K562 (cell line): ENCODE measurements around the gene PLEKHA6.

Experiments
- CHD1 ChIP-seq: fragments of 200-600 bp; sonication (generic); IDR thresholded peaks from one replicate; pipeline ENCODE4 v1.6.1; 2012; ENCODE audit warnings: mild to moderate bottlenecking, moderate library complexity, low read length, inconsistent platforms
- FOXK1 ChIP-seq: sonication (generic); formaldehyde crosslinking; IDR thresholded peaks from 2 replicates; pipeline ENCODE4 v1.8.0; 2022; ENCODE audit warnings: missing genetic modification reagents, mild to moderate bottlenecking, borderline replicate concordance
- NFYB ChIP-seq: IDR thresholded peaks from 2 replicates; pipeline ENCODE4 v1.6.1; 2011; ENCODE audit warnings: mild to moderate bottlenecking, moderate library complexity; ENCODE audit not compliant: insufficient read length; ENCODE audit errors: extremely low read depth
- ZEB2 ChIP-seq: fragments of 450-650 bp; IDR thresholded peaks from 2 replicates; pipeline ENCODE4 v1.6.1; 2016
- TF ChIP-seq, protein P1 (sequence below), 3 experiments: IDR thresholded peaks in 2 of 3; conservative IDR thresholded peaks in 1 of 3; 2 replicates each; pipeline ENCODE4 v1.5.1; 2011 to 2012; ENCODE audit warnings: low read length in 3 of 3, mild to moderate bottlenecking in 3 of 3, control low read depth in 2 of 3, improper control_type of control experiment in 1 of 3, inconsistent platforms in 1 of 3, low read depth in 1 of 3, mixed read lengths in 1 of 3, moderate library complexity in 1 of 3; ENCODE audit not compliant: insufficient read depth in 2 of 3

DNA sequence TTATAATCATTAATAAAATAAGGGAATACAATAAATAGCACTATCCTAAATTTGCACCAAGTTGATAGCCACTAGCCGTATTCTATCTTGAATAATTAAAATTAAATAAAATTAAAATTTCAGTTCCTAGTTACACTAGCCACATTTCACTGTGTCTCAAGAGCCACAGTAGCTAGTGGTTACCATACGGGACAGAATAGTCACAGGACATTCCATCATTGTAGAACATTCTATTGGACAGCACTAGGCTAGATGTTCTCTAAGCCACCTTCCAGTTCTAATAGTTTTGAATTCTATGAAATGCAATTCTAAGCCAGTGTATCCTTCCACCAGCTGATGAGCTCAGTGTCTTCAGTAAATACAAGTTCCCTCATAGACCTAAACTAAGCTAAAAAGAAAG, 74.8 kb downstream of the PLEKHA6 start:
- TF ChIP-seq CHD1 (no peak), ZEB2 (no peak), FOXK1 (CRISPR knock-in tag) (no peak), NFYB (no peak)
- TF ChIP-seq, protein P1, sequence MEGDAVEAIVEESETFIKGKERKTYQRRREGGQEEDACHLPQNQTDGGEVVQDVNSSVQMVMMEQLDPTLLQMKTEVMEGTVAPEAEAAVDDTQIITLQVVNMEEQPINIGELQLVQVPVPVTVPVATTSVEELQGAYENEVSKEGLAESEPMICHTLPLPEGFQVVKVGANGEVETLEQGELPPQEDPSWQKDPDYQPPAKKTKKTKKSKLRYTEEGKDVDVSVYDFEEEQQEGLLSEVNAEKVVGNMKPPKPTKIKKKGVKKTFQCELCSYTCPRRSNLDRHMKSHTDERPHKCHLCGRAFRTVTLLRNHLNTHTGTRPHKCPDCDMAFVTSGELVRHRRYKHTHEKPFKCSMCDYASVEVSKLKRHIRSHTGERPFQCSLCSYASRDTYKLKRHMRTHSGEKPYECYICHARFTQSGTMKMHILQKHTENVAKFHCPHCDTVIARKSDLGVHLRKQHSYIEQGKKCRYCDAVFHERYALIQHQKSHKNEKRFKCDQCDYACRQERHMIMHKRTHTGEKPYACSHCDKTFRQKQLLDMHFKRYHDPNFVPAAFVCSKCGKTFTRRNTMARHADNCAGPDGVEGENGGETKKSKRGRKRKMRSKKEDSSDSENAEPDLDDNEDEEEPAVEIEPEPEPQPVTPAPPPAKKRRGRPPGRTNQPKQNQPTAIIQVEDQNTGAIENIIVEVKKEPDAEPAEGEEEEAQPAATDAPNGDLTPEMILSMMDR (IDR thresholded peaks at IDR 0.05 in 2 of 3, conservative IDR thresholded peaks at IDR 0.05 in 1 of 3; ENCODE audit: insufficient read depth in 2 of 3, low read depth in 1 of 3, low read length in 3 of 3): no peak
